B cell (primary cell): ENCODE measurements around the gene DSTYK. TPM values are rescaled to one million over a fixed set of nuclear protein-coding genes. Genes with fewer than 3 reads are reported as not detected.

ENCODE experiments used
- ATAC-seq: fragments of 200-7000 bp; cut with Tn5 transposase; one replicate; pipeline ENCODE4 v1.10.0; 2021; ENCODE audit warnings: low read depth, mild to moderate bottlenecking, moderate number of reproducible peaks, moderate library complexity
- CTCF ChIA-PET: fragments of 350-600 bp; sonication (Branson Sonifier 250); formaldehyde crosslinking; loops from one replicate; lab custom pipeline; 2021; ENCODE audit warnings: antibody characterized with exemption, inconsistent platforms; lab: Charles Lee
- POLR2A ChIA-PET: fragments of 350-600 bp; sonication (Branson Sonifier 250); formaldehyde crosslinking; loops from one replicate; lab custom pipeline; 2021; ENCODE audit warnings: antibody characterized with exemption; lab: Charles Lee
- DNase-seq: peaks from one replicate; pipeline ENCODE4 v3.0.0; 2013
- H2AFZ ChIP-seq: 2 replicates; pipeline ENCODE4 v1.6.1; 2012; ENCODE audit warnings: mild to moderate bottlenecking, low read depth, low read length; ENCODE audit not compliant: insufficient read depth, poor library complexity, severe bottlenecking
- H3K27ac ChIP-seq, 2 donors: 1 replicate in 1 of 2; 2 replicates in 1 of 2; pipeline ENCODE4 v1.5.1; 2012 to 2013; ENCODE audit warnings: low read length in 2 of 2, mild to moderate bottlenecking in 2 of 2, moderate library complexity in 1 of 2
- H3K27me3 ChIP-seq, 4 experiments: fragments of 200-600 bp in 1 of 4; sonication (generic) in 1 of 4; replicated peaks in 1 of 4; 1 replicate in 2 of 4; 2 replicates in 2 of 4; pipeline versions ENCODE4 v1.6.1 to v1.7.0; 2013 to 2016; ENCODE audit warnings: low read length in 3 of 4, mild to moderate bottlenecking in 2 of 4, mixed read lengths in 1 of 4, moderate library complexity in 1 of 4; ENCODE audit not compliant: insufficient read depth in 4 of 4, control insufficient read depth in 3 of 4; ENCODE audit errors: control extremely low read depth in 1 of 4
- H3K36me3 ChIP-seq, 2 experiments: replicated peaks in 1 of 2; 1 replicate in 1 of 2; 2 replicates in 1 of 2; pipeline versions ENCODE4 v1.6.1 to v1.7.1; 2013; ENCODE audit warnings: low read length in 1 of 2; ENCODE audit not compliant: insufficient read depth in 2 of 2, control insufficient read depth in 1 of 2; ENCODE audit errors: control extremely low read depth in 1 of 2, extremely low read depth in 1 of 2
- H3K4me1 ChIP-seq, 2 donors: fragments of 200-600 bp in 1 of 2; sonication (generic) in 1 of 2; 1 replicate in 1 of 2; 2 replicates in 1 of 2; pipeline versions ENCODE4 v1.5.1 to v1.6.1; 2013 to 2017; ENCODE audit warnings: low read length in 2 of 2; ENCODE audit not compliant: control insufficient read depth in 2 of 2, insufficient read depth in 2 of 2
- H3K4me2 ChIP-seq: replicated peaks from 2 replicates; pipeline ENCODE3; 2012; ENCODE audit warnings: mild to moderate bottlenecking, low read depth, low read length; ENCODE audit not compliant: poor library complexity, severe bottlenecking
- H3K4me3 ChIP-seq, 5 experiments: fragments of 200-600 bp in 1 of 5; sonication (generic) in 1 of 5; 1 replicate in 3 of 5; 2 replicates in 2 of 5; pipeline versions ENCODE4 v1.5.1 to v1.7.0; 2011 to 2016; ENCODE audit warnings: low read length in 4 of 5, mild to moderate bottlenecking in 4 of 5, low read depth in 2 of 5, control low read depth in 1 of 5, moderate library complexity in 1 of 5; ENCODE audit not compliant: insufficient read depth in 1 of 5; ENCODE audit errors: control extremely low read depth in 1 of 5, extremely low read depth in 1 of 5
- H3K79me2 ChIP-seq: fragments of 200-600 bp; sonication (generic); one replicate; pipeline ENCODE4 v1.6.0; 2016; ENCODE audit warnings: low read length; ENCODE audit not compliant: control insufficient read depth, insufficient read depth
- H3K9ac ChIP-seq: fragments of 200-600 bp; sonication (generic); 2 replicates; pipeline ENCODE4 v1.6.1; 2017; ENCODE audit warnings: mild to moderate bottlenecking, low read length, moderate library complexity
- H3K9me3 ChIP-seq, 3 donors: one replicate each; pipeline versions ENCODE4 v1.6.1 to v1.7.1; 2013; ENCODE audit warnings: low read length in 2 of 3; ENCODE audit not compliant: control insufficient read depth in 2 of 3, insufficient read depth in 1 of 3; ENCODE audit errors: control extremely low read depth in 1 of 3
- H4K20me1 ChIP-seq: 2 replicates; pipeline ENCODE4 v1.6.0; 2012; ENCODE audit warnings: mild to moderate bottlenecking, low read length; ENCODE audit not compliant: insufficient read depth, control insufficient read depth, poor library complexity, severe bottlenecking
- H3K27ac Mint-ChIP-seq: one replicate; pipeline ENCODE4 v1.8.0; 2021; ENCODE audit warnings: mixed read lengths
- H3K27me3 Mint-ChIP-seq: one replicate; pipeline ENCODE4 v1.8.0; 2021; ENCODE audit warnings: mixed read lengths
- H3K4me1 Mint-ChIP-seq: one replicate; pipeline ENCODE4 v1.8.0; 2021; ENCODE audit warnings: mixed read lengths
- H3K4me3 Mint-ChIP-seq: one replicate; pipeline ENCODE4 v1.8.0; 2021; ENCODE audit warnings: mixed read lengths
- H3K9me3 Mint-ChIP-seq: one replicate; pipeline ENCODE4 v1.8.0; 2022; ENCODE audit warnings: mixed read lengths; ENCODE audit not compliant: insufficient read depth
- CTCF ChIP-seq: fragments of 200-600 bp; IDR thresholded peaks from one replicate; pipeline ENCODE4 v1.8.0; 2022; ENCODE audit warnings: antibody characterized with exemption, mild to moderate bottlenecking
- EZH2 ChIP-seq: IDR thresholded peaks from 2 replicates; pipeline ENCODE4 v1.6.1; 2012; ENCODE audit warnings: borderline replicate concordance, low read depth, mild to moderate bottlenecking, moderate library complexity, low read length; ENCODE audit not compliant: insufficient read depth, poor library complexity, severe bottlenecking
- WGBS: methylation state at CpG from one replicate; pipeline ENCODE4 v1.1.5; 2013; ENCODE audit warnings: missing lambda C conversion rate; ENCODE audit not compliant: insufficient coverage; 5-methylcytosine and 5-hydroxymethylcytosine counted together
- intact Hi-C: fragments of 100-400 bp; cut with micrococcal nuclease; formaldehyde crosslinking; loops from one replicate; pipeline ENCODE4 v1.10.0; 2022
- polyA plus RNA-seq: library from polyadenylated mRNA; depleted of rRNA; stranded (reverse); fragments of >200 nt; gene quantifications from 2 replicates; pipeline ENCODE4 v1.2.3, GENCODE V29; 2012
- total RNA-seq, 2 donors: library from RNA; stranded (reverse); fragments of 120-200 nt in 1 of 2; gene quantifications; 1 replicate in 1 of 2; 2 replicates in 1 of 2; pipeline versions ENCODE4 v1.2.3 to v1.2.4, GENCODE V29; 2013 to 2022

The DSTYK gene
- total and polyA plus RNA-seq, 2 donors (not counting 1 experiment from before 2014, with no cell fraction given) = 3.6 to 15.7 TPM

GRCh38 chr1:205230982-205231381, 19.5 kb upstream of the DSTYK start:
- H3K9me3 ChIP-seq = no peaks in the 10 kb centered on the region
- 100% methylated on average over 2 of the region's 5 CpGs for WGBS
- no peaks in the 10 kb centered on the region for H3K79me2 ChIP-seq
- ChIA-PET CTCF (interaction anchor here (1.8 to 4.5 kb wide), 3 partner anchors 26 to 242 kb away, joined by 4 to 135 read pairs (median 19); no protein-coding TSS in a partner anchor), POLR2A (no interaction called here)
- H3K4me3 Mint-ChIP-seq = no peak overlapping the region
- no peaks in the 10 kb centered on the region for H4K20me1 ChIP-seq
- peaks cover 17 to 33% of the 10 kb centered on the region in 2 donors for H3K4me1 ChIP-seq
- intact Hi-C loops = no loop called here
- H3K27ac Mint-ChIP-seq = no peak overlapping the region
- no peak overlapping the region for H3K4me3 ChIP-seq
- DNase-seq (no peak), ATAC-seq (no peak)
- peaks cover 12% of the 10 kb centered on the region for H3K27me3 Mint-ChIP-seq
- H3K4me2 ChIP-seq = no peak overlapping the region
- H3K9me3 Mint-ChIP-seq = no peaks in the 10 kb centered on the region
- TF ChIP-seq CTCF (no peak), EZH2 (no peak)
- peaks cover 35% of the 10 kb centered on the region for H3K4me1 Mint-ChIP-seq
- no peak overlapping the region for H3K27ac ChIP-seq
- H2AFZ ChIP-seq = no peak overlapping the region
- H3K36me3 ChIP-seq = no peaks in the 10 kb centered on the region
- H3K27me3 ChIP-seq = peaks cover 0 to 14% (median 2%) of the 10 kb centered on the region in 4 experiments
- H3K9ac ChIP-seq = no peak overlapping the region

- Mint-ChIP-seq H3K27ac (peak overlapping the region; percentile 59), H3K4me1 (peaks cover 35% of the 10 kb centered on the region), H3K4me3 (peak overlapping the region; percentile 97), H3K9me3 (no peaks in the 10 kb centered on the region), H3K27me3 (peaks cover 17% of the 10 kb centered on the region)
- H3K36me3 ChIP-seq = no peaks in the 10 kb centered on the region
- H3K4me2 ChIP-seq = peak overlapping the region; percentile 54
- TF ChIP-seq CTCF (no peak), EZH2 (no peak)
- H3K27me3 ChIP-seq = peaks cover 0 to 14% (median 2%) of the 10 kb centered on the region in 4 experiments
- H3K9ac ChIP-seq = peak overlapping the region; percentile 20
- peaks cover 17 to 33% of the 10 kb centered on the region in 2 donors for H3K4me1 ChIP-seq
- no peaks in the 10 kb centered on the region for H3K79me2 ChIP-seq
- WGBS = 34% methylated on average over 9 of the region's 10 CpGs
- intact Hi-C loops = loop anchor here (1.0 to 5.0 kb wide), 2 partner anchors 26 to 92 kb away; partner anchors contain the start of gene NUAK2
- ATAC-seq (no peak), DNase-seq (no peak)
- peak overlapping the region; percentile 33 for H2AFZ ChIP-seq
- no peak overlapping the region for H3K27ac ChIP-seq
- H3K9me3 ChIP-seq = no peaks in the 10 kb centered on the region
- H3K4me3 ChIP-seq = peak overlapping the region in 2 of 5 experiments; percentile 8 to 18
- no peaks in the 10 kb centered on the region for H4K20me1 ChIP-seq
- POLR2A ChIA-PET = interaction anchor here (0.6 to 1.2 kb wide), 4 partner anchors 19 to 107 kb away, joined by 3 to 7 read pairs (median 4); partner anchors contain the start of gene DSTYK
- CTCF ChIA-PET = interaction anchor here (0.8 to 4.5 kb wide), 18 partner anchors 11 to 292 kb away, joined by 3 to 135 read pairs (median 4); partner anchors contain the start of genes NUAK2 and RBBP5
Observed at GRCh38 chr1:205229916-205230700, 18.6 kb upstream of the DSTYK start.
